Right atrium auricular region (tissue), 2 donors: Measurements from ENCODE around the gene SYNPO2. TPM values are rescaled to one million over a fixed set of nuclear protein-coding genes. Genes with fewer than 3 reads are reported as not detected.

Experiments
- DNase-seq: peaks from one replicate; pipeline ENCODE4 v3.0.0-alpha.2; 2019; ENCODE audit warnings: low spot score
- H3K27ac ChIP-seq, 2 donors: fragments of 200-600 bp; sonication (generic); 1 replicate in 1 of 2; 2 replicates in 1 of 2; pipeline ENCODE4 v1.5.1; 2016 to 2019
- H3K27me3 ChIP-seq, 2 donors: fragments of 200-600 bp; sonication (generic); one replicate each; pipeline versions ENCODE4 v1.5.1 to v1.6.0; 2017 to 2019
- H3K36me3 ChIP-seq: fragments of 200-600 bp; sonication (generic); one replicate; pipeline ENCODE4 v1.5.1; 2016
- H3K4me1 ChIP-seq, 2 donors: fragments of 200-600 bp; sonication (generic); one replicate each; pipeline versions ENCODE4 v1.5.1 to v1.6.0; 2017 to 2019
- H3K4me3 ChIP-seq, 2 donors: fragments of 200-600 bp; sonication (generic); 1 replicate in 1 of 2; 2 replicates in 1 of 2; pipeline ENCODE4 v1.5.1; 2017 to 2019; ENCODE audit warnings: mild to moderate bottlenecking in 1 of 2, moderate library complexity in 1 of 2
- H3K9me3 ChIP-seq, 2 donors: fragments of 200-600 bp; sonication (generic); one replicate each; pipeline ENCODE4 v1.5.1; 2019
- CTCF ChIP-seq, 2 donors: fragments of 200-600 bp; sonication (generic); IDR thresholded peaks; one replicate each; pipeline ENCODE4 v1.5.1; 2019; ENCODE audit warnings: antibody characterized with exemption in 2 of 2
- total RNA-seq, 2 donors: library from RNA; depleted of rRNA; stranded (reverse); fragments of >200 nt; gene quantifications; one replicate each; pipeline ENCODE4 v1.1.0, GENCODE V29; 2016

Gene SYNPO2
- total RNA-seq, 2 donors from 2014 or later = 85.3 to 152 TPM

GRCh38 chr4:118988635-118988972, 100.0 kb downstream of the SYNPO2 start:
- TF ChIP-seq CTCF (IDR thresholded peaks at IDR 0.05) = no peak
- Histone ChIP-seq H3K27me3 (no peaks in the 10 kb centered on the region), H3K36me3 (no peaks in the 10 kb centered on the region), H3K9me3 (no peaks in the 10 kb centered on the region), H3K4me1 (peaks cover 0 to 45% of the 10 kb centered on the region in 2 donors), H3K27ac (peak overlapping the region; percentile 68 to 87), H3K4me3 (no peak overlapping the region)
- no peak for DNase-seq

- TF ChIP-seq CTCF (IDR thresholded peaks at IDR 0.05) = no peak
- no peak overlapping the region for H3K4me3 ChIP-seq
- no peaks in the 10 kb centered on the region for H3K27me3 ChIP-seq
- H3K27ac ChIP-seq = peak overlapping the region; percentile 68 to 87
- no peaks in the 10 kb centered on the region for H3K36me3 ChIP-seq
- no peak for DNase-seq
- no peaks in the 10 kb centered on the region for H3K9me3 ChIP-seq
- peaks cover 0 to 43% of the 10 kb centered on the region in 2 donors for H3K4me1 ChIP-seq
Observed at GRCh38 chr4:118989098-118990080, 100.7 kb downstream of the SYNPO2 start.

GRCh38 chr4:118991686-118992085, 103.0 kb downstream of the SYNPO2 start:
- no peak for DNase-seq
- Histone ChIP-seq H3K27me3 (no peaks in the 10 kb centered on the region), H3K4me1 (peaks cover 0 to 26% of the 10 kb centered on the region in 2 donors), H3K36me3 (no peaks in the 10 kb centered on the region), H3K9me3 (no peaks in the 10 kb centered on the region), H3K27ac (peak overlapping the region in 1 of 2 donors; percentile 87), H3K4me3 (no peak overlapping the region)
- no peak for TF ChIP-seq CTCF (IDR thresholded peaks at IDR 0.05)

- DNase-seq = no peak
- Histone ChIP-seq H3K4me1 (peaks cover 0 to 26% of the 10 kb centered on the region in 2 donors), H3K36me3 (no peaks in the 10 kb centered on the region), H3K27ac (peak overlapping the region in 1 of 2 donors; percentile 87), H3K4me3 (no peak overlapping the region), H3K27me3 (no peaks in the 10 kb centered on the region), H3K9me3 (no peaks in the 10 kb centered on the region)
- no peak for TF ChIP-seq CTCF (IDR thresholded peaks at IDR 0.05)
Observed at GRCh38 chr4:118992149-118992548, 103.5 kb downstream of the SYNPO2 start.

GRCh38 chr4:118993333-118993732, 104.7 kb downstream of the SYNPO2 start:
- DNase-seq = no peak
- TF ChIP-seq CTCF (IDR thresholded peaks at IDR 0.05) = no peak
- Histone ChIP-seq H3K4me3 (no peak overlapping the region), H3K4me1 (peaks cover 0 to 37% of the 10 kb centered on the region in 2 donors), H3K36me3 (no peaks in the 10 kb centered on the region), H3K9me3 (no peaks in the 10 kb centered on the region), H3K27me3 (no peaks in the 10 kb centered on the region), H3K27ac (peak overlapping the region in 1 of 2 donors; percentile 87)
